ENCODE results near the gene AK1.

AK1 gene

DNA sequence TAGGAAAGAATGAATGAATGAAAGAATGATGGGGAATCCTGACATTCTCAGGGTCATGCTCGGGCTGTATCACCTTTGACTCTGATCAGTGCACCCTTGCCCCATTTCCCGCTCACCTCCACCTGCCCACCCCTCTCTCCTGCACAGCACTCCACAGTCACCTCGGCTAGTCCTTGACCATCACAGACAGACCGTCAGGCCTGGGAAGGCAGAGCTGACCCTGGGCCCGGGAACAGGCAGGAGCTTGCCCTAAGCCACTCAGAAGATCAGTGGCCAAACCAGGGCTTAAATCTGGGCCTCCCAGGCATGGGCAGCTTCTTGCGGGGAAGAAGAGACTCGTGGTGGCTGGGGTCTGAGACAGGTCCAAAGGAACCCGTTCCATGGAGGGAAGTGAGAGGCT lies 18.3 kb upstream of the AK1 start:
- no peak overlapping the region for H3K4me3 ChIP-seq (ENCODE audit: low read depth, low read length)
- no peak for DNase-seq (ENCODE audit: low read depth)
- TF ChIP-seq, protein P1, sequence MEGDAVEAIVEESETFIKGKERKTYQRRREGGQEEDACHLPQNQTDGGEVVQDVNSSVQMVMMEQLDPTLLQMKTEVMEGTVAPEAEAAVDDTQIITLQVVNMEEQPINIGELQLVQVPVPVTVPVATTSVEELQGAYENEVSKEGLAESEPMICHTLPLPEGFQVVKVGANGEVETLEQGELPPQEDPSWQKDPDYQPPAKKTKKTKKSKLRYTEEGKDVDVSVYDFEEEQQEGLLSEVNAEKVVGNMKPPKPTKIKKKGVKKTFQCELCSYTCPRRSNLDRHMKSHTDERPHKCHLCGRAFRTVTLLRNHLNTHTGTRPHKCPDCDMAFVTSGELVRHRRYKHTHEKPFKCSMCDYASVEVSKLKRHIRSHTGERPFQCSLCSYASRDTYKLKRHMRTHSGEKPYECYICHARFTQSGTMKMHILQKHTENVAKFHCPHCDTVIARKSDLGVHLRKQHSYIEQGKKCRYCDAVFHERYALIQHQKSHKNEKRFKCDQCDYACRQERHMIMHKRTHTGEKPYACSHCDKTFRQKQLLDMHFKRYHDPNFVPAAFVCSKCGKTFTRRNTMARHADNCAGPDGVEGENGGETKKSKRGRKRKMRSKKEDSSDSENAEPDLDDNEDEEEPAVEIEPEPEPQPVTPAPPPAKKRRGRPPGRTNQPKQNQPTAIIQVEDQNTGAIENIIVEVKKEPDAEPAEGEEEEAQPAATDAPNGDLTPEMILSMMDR (IDR thresholded peaks at IDR 0.05; ENCODE audit: control insufficient read depth, extremely low read depth, insufficient read depth) = no peak

DNA sequence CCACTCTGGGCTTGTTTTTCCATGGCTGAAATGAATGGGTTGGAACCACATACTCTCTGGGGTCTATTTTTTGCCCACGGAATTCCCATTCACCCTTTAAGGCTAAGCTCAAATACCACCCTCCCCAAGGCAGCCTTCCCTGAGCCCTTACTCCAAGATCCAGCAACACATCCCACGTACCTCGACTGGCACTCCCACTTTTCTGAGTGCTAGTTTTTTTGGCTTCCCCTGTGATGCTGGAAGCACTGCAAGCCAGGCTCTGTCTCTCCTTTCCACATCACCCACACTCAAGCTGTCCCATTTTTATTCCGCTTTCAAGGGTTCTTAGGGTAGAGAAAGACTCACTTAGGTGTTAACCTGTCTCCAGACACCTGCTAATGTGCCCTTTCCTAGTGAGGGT lies 15.9 kb upstream of the AK1 start:
- TF ChIP-seq, protein P1 (IDR thresholded peaks at IDR 0.05; ENCODE audit: control insufficient read depth, extremely low read depth, insufficient read depth) = no peak
- H3K4me3 ChIP-seq (ENCODE audit: low read depth, low read length) = no peak overlapping the region
- DNase-seq (ENCODE audit: low read depth) = no peak

DNA sequence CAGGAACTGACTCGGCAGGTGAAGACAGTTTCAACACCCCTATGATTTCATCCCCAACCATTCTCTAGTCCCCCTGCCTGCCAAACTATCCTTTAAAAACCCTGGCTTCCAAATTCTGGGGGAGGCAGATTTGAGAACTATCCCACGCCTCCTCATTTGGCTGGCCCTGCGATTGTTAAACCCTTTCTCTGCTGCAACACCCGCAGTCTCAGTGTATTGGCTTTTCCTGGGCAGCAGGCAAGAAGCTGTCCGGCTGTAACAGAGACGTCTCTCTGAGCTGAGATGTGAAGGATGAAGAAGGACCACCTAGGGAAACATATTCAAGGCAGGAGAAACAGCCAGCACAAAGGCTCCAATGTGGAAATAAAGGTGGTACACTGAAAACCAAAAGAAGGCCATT lies 15.4 kb upstream of the AK1 start:
- TF ChIP-seq, protein P1 (IDR thresholded peaks at IDR 0.05; ENCODE audit: control insufficient read depth, extremely low read depth, insufficient read depth) = no peak
- no peak overlapping the region for H3K4me3 ChIP-seq (ENCODE audit: low read depth, low read length)
- no peak for DNase-seq (ENCODE audit: low read depth)

DNA sequence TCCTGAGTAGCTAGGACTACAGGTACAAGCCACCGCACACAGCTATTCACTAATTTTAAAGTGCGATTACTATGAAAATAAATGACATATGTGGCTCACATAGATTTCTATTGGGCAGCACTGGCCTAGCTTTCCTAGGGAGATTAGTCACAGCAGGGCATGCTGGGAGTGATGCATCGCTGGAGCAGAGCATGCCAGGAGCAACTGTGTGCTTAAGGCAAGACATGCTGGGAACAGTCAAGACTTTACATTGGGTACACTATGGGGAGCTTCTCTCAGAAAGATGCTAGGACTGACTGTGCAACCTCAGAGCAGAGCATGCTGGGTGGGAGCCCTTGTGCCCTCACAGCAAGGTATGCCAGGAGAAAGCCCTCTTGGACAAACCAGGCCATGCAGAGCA lies 12.6 kb upstream of the AK1 start:
- TF ChIP-seq, protein P1 (IDR thresholded peaks at IDR 0.05; ENCODE audit: control insufficient read depth, extremely low read depth, insufficient read depth) = no peak

DNA sequence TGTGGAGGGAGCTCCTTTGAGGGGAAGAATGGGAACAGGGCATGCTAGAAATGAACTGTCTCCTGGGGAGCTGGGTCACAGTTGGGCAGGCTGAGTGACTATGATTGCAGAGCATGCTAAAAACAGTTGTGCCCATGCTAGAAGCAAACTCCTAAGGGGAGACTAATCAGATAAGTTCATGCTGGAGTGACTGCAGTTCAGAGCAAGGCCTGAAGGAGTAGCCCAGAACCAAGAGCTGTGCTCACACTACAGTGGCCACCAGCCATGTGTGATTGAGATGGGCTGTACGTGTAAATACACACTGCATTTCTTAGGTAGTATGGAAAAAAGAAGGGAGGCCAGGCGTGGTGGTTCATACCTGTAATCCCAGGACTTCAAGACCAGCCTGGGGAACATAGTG lies 10.3 kb upstream of the AK1 start:
- TF ChIP-seq, protein P1 (IDR thresholded peaks at IDR 0.05; ENCODE audit: control insufficient read depth, extremely low read depth, insufficient read depth) = no peak
- DNase-seq (ENCODE audit: low read depth) = no peak
- no peak overlapping the region for H3K4me3 ChIP-seq (ENCODE audit: low read depth, low read length)

More for the DNA sequence above, 12.6 kb upstream of the AK1 start:
- DNase-seq (ENCODE audit: low read depth) = no peak
- H3K4me3 ChIP-seq (ENCODE audit: low read depth, low read length) = no peak overlapping the region

DNA sequence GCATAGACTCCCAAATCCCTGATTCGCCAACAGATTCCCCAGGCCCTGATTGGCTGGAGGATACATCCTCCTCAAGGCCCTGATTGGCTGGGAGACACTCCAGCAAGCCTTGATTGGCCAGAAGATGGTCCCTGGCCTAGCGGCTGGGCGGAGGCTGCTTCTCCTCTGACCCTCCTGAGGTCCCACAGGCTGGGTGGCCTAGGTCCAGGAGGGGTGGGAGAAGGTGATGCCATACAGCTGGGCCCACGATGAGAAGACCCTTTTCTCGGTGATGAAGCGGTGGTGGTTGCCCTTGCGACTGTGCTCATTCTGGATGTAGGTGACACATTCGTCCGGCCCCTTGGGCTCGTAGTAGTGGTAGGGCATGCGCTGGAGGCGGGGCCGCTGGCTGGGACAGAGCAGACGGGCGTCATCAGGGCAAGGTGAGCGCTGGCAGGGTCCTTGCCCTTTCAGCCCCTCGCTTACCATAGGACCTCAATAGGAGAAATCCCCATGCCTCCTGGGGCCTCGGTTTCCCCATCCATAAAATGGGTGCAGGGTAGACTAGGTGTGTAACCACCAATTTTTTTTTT lies 9.0 kb upstream of the AK1 start:
- TF ChIP-seq, protein P1 (IDR thresholded peaks at IDR 0.05; ENCODE audit: control insufficient read depth, extremely low read depth, insufficient read depth) = no peak
- no peak for DNase-seq (ENCODE audit: low read depth)
- no peak overlapping the region for H3K4me3 ChIP-seq (ENCODE audit: low read depth, low read length)
